A673 (cell line): Measurements from ENCODE around the gene RFX2.

Source experiments
- EZH2 ChIP-seq: fragments of 200-600 bp; sonication (generic); IDR thresholded peaks from 2 replicates; pipeline ENCODE4 v1.6.1; 2017; ENCODE audit warnings: borderline replicate concordance, low read depth, mild to moderate bottlenecking, mixed read lengths, antibody characterized with exemption, low read length; ENCODE audit not compliant: poor library complexity, severe bottlenecking
- TF ChIP-seq, protein P1 (sequence below): fragments of 300-800, 200-600 bp; sonication (generic); conservative IDR thresholded peaks from 2 replicates; pipeline ENCODE4 v1.5.1; 2017; ENCODE audit warnings: low read depth, mild to moderate bottlenecking, antibody characterized with exemption, low read length, moderate library complexity, mixed read lengths

GRCh38 chr19:5956728-5957127 lies 153.6 kb downstream of the RFX2 start:
- TF ChIP-seq, protein P1, sequence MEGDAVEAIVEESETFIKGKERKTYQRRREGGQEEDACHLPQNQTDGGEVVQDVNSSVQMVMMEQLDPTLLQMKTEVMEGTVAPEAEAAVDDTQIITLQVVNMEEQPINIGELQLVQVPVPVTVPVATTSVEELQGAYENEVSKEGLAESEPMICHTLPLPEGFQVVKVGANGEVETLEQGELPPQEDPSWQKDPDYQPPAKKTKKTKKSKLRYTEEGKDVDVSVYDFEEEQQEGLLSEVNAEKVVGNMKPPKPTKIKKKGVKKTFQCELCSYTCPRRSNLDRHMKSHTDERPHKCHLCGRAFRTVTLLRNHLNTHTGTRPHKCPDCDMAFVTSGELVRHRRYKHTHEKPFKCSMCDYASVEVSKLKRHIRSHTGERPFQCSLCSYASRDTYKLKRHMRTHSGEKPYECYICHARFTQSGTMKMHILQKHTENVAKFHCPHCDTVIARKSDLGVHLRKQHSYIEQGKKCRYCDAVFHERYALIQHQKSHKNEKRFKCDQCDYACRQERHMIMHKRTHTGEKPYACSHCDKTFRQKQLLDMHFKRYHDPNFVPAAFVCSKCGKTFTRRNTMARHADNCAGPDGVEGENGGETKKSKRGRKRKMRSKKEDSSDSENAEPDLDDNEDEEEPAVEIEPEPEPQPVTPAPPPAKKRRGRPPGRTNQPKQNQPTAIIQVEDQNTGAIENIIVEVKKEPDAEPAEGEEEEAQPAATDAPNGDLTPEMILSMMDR, result no peak
- TF ChIP-seq EZH2, result no peak
